Activated CD4-positive, alpha-beta T cell treated with anti-CD3 and anti-CD28 coated beads, Interleukin-2, amount 50 U/mL, for 48 hours (primary cell): ENCODE data around the gene KRT77.

Experiments used
- DNase-seq, 2 experiments: peaks; one replicate each; pipeline ENCODE4 v3.0.0-alpha.2; 2020

The KRT77 gene

GRCh38 chr12:52651726-52652261 is 51.5 kb downstream of the KRT77 start, which contains the start of gene KRT2:
Gene KRT2 (minus strand): TSS chr12:52652211. CDS start chr12:52652142, 69 bp downstream.
- no peak for DNase-seq

GRCh38 chr12:52650520-52651081 is 52.7 kb downstream of the KRT77 start:
- no peak for DNase-seq

- DNase-seq = no peak
These were observed 54.3 kb downstream of the KRT77 start for GRCh38 chr12:52649066-52649465.

GRCh38 chr12:52648012-52648550 is 55.2 kb downstream of the KRT77 start:
- no peak for DNase-seq

- no peak for DNase-seq
These were observed 55.7 kb downstream of the KRT77 start for GRCh38 chr12:52647601-52648000.

GRCh38 chr12:52646613-52647012 is 56.7 kb downstream of the KRT77 start:
- no peak for DNase-seq

- DNase-seq = no peak
These were observed 57.3 kb downstream of the KRT77 start for GRCh38 chr12:52645982-52646381.

GRCh38 chr12:52645120-52645761 is 58.1 kb downstream of the KRT77 start:
- DNase-seq = no peak

GRCh38 chr12:52644078-52644415 is 59.3 kb downstream of the KRT77 start:
- DNase-seq = no peak

GRCh38 chr12:52643233-52644077 is 59.9 kb downstream of the KRT77 start:
- DNase-seq = no peak

GRCh38 chr12:52641468-52641867 is 61.9 kb downstream of the KRT77 start:
- DNase-seq = no peak
